ENCODE results near the gene XPO5.

DNA sequence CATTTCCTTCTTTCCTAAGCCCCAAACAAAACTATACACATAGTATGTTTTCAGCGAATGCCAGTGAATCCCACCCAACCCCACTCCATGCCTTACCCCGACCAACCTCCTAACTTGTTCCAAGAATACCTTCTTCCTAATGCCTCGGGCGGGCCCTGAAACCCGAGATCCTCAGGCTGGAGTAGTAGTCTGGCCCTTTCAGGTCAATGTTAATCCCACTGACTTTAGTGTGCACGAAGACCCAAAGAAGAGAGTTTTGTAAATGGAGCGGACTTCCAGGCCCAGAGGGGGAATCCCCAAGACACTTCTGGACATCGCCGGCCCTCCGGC is 59.5 kb downstream of the XPO5 start:
- TF ChIP-seq YY1 (IDR thresholded peaks at IDR 0.05; ENCODE audit: insufficient read depth, insufficient read length) (no peak), ZNF274 (IDR thresholded peaks at IDR 0.05; ENCODE audit: low read depth, low read length) (no peak), SUZ12 (IDR thresholded peaks at IDR 0.05; ENCODE audit: extremely low read depth, insufficient read depth, insufficient read length) (no peak)
